ENCODE data around the gene LIG1. TPM values are rescaled to one million over a fixed set of nuclear protein-coding genes. Genes with fewer than 3 reads are reported as not detected.

Gene LIG1
- total and polyA plus RNA-seq, 9 of the 15 experiments (the other 6 are each of a cell fraction or from before 2014, with no cell fraction given), result 9.6 to 114 (median 71.1) TPM

DNA sequence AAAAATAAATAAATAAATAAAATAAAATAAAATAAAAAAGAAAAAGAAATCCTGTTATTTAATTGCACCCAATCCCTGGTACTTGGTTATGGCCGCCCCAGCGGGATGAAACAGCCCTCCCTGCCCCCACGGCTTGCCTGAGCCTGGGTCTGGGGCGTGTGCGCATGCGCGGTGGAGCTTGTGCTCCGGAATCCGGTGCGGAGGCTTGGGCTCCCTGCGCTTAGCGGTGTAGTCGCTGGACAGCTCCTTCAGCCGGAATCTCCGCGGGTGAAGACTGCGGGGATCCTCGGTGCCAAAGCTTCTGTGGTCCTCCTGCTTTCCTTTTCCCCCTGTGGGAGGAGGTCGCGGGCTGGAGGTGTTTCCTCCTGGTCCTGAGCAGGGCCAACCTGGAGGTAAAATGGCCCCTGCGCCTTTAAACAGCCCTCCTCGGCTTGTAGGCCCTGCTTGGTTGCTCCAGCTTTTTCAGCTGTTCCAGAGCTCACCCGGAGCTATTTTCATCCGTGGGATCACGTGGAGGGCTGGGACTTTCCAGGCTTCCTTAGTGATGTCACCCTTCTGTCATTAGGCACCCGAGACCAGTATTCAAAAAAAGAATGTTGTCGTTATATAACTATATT is 59.7 kb downstream of the LIG1 start, which contains the start of gene PLA2G4C (continued):
- TF ChIP-seq MEIS2 (IDR thresholded peaks at IDR 0.05; ENCODE audit: partially characterized antibody) (peak; percentile 46), RCOR1 (IDR thresholded peaks at IDR 0.05; ENCODE audit: borderline replicate concordance in 1 of 2, low read depth in 2 of 2, low read length in 2 of 2) (peak in 1 of 2 experiments; percentile 53; a peak in 1 of 4 replicates), ZNF263 (CRISPR knock-in tag; IDR thresholded peaks at IDR 0.05; ENCODE audit: borderline replicate concordance) (peak; percentile 46; the same call in 1 of the 2 replicates), POLR2G (IDR thresholded peaks at IDR 0.05; ENCODE audit: low read depth, low read length) (peak; percentile 80), MTA3 (IDR thresholded peaks at IDR 0.05; ENCODE audit: borderline replicate concordance) (peak; percentile 61; the same call in 1 of the 2 replicates), EHMT2 (IDR thresholded peaks at IDR 0.05) (peak; percentile 93), ASH1L (IDR thresholded peaks at IDR 0.05; ENCODE audit: borderline replicate concordance, low read depth, partially characterized antibody) (no peak), TEAD1 (CRISPR knock-in tag; IDR thresholded peaks at IDR 0.05) (peak in 1 of 2 experiments; percentile 52; a peak in 1 of 4 replicates), RBFOX2 (IDR thresholded peaks at IDR 0.05; ENCODE audit: low read depth, low read length) (peak; percentile 70)
- TF ChIP-seq, protein P1, sequence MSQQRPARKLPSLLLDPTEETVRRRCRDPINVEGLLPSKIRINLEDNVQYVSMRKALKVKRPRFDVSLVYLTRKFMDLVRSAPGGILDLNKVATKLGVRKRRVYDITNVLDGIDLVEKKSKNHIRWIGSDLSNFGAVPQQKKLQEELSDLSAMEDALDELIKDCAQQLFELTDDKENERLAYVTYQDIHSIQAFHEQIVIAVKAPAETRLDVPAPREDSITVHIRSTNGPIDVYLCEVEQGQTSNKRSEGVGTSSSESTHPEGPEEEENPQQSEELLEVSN (IDR thresholded peaks at IDR 0.05; ENCODE audit: borderline replicate concordance in 1 of 2, extremely low read depth in 1 of 2, insufficient read depth in 1 of 2, insufficient read length in 1 of 2, low read depth in 1 of 2, low read length in 1 of 2, poor library complexity in 1 of 2, severe bottlenecking in 1 of 2), result peak in 1 of 2 experiments; percentile 13
- TF ChIP-seq, protein P2, sequence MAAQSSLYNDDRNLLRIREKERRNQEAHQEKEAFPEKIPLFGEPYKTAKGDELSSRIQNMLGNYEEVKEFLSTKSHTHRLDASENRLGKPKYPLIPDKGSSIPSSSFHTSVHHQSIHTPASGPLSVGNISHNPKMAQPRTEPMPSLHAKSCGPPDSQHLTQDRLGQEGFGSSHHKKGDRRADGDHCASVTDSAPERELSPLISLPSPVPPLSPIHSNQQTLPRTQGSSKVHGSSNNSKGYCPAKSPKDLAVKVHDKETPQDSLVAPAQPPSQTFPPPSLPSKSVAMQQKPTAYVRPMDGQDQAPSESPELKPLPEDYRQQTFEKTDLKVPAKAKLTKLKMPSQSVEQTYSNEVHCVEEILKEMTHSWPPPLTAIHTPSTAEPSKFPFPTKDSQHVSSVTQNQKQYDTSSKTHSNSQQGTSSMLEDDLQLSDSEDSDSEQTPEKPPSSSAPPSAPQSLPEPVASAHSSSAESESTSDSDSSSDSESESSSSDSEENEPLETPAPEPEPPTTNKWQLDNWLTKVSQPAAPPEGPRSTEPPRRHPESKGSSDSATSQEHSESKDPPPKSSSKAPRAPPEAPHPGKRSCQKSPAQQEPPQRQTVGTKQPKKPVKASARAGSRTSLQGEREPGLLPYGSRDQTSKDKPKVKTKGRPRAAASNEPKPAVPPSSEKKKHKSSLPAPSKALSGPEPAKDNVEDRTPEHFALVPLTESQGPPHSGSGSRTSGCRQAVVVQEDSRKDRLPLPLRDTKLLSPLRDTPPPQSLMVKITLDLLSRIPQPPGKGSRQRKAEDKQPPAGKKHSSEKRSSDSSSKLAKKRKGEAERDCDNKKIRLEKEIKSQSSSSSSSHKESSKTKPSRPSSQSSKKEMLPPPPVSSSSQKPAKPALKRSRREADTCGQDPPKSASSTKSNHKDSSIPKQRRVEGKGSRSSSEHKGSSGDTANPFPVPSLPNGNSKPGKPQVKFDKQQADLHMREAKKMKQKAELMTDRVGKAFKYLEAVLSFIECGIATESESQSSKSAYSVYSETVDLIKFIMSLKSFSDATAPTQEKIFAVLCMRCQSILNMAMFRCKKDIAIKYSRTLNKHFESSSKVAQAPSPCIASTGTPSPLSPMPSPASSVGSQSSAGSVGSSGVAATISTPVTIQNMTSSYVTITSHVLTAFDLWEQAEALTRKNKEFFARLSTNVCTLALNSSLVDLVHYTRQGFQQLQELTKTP (IDR thresholded peaks at IDR 0.05; ENCODE audit: low read depth in 1 of 2, partially characterized antibody in 2 of 2), result peak in 1 of 2 experiments; percentile 71
- TF ChIP-seq, protein P3, sequence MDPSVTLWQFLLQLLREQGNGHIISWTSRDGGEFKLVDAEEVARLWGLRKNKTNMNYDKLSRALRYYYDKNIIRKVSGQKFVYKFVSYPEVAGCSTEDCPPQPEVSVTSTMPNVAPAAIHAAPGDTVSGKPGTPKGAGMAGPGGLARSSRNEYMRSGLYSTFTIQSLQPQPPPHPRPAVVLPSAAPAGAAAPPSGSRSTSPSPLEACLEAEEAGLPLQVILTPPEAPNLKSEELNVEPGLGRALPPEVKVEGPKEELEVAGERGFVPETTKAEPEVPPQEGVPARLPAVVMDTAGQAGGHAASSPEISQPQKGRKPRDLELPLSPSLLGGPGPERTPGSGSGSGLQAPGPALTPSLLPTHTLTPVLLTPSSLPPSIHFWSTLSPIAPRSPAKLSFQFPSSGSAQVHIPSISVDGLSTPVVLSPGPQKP (CRISPR knock-in tag; IDR thresholded peaks at IDR 0.05), result no peak
- TF ChIP-seq, protein P4, sequence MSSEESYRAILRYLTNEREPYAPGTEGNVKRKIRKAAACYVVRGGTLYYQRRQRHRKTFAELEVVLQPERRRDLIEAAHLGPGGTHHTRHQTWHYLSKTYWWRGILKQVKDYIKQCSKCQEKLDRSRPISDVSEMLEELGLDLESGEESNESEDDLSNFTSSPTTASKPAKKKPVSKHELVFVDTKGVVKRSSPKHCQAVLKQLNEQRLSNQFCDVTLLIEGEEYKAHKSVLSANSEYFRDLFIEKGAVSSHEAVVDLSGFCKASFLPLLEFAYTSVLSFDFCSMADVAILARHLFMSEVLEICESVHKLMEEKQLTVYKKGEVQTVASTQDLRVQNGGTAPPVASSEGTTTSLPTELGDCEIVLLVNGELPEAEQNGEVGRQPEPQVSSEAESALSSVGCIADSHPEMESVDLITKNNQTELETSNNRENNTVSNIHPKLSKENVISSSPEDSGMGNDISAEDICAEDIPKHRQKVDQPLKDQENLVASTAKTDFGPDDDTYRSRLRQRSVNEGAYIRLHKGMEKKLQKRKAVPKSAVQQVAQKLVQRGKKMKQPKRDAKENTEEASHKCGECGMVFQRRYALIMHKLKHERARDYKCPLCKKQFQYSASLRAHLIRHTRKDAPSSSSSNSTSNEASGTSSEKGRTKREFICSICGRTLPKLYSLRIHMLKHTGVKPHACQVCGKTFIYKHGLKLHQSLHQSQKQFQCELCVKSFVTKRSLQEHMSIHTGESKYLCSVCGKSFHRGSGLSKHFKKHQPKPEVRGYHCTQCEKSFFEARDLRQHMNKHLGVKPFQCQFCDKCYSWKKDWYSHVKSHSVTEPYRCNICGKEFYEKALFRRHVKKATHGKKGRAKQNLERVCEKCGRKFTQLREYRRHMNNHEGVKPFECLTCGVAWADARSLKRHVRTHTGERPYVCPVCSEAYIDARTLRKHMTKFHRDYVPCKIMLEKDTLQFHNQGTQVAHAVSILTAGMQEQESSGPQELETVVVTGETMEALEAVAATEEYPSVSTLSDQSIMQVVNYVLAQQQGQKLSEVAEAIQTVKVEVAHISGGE (CRISPR knock-in tag; IDR thresholded peaks at IDR 0.05), result 0 out of 6 replicates have a peak, but pooled peaks of 1 of the 3 experiments have one; percentile 40

Measured in K562 (cell line).